NB4 (cell line): Measurements from ENCODE around the gene SLC7A6.

Experiments used
- POLR2A ChIP-seq: IDR thresholded peaks from 2 replicates; pipeline ENCODE4 v1.6.1; 2011; ENCODE audit warnings: mild to moderate bottlenecking; ENCODE audit not compliant: insufficient read length; ENCODE audit errors: extremely low read depth
- TF ChIP-seq, protein P1 (sequence below): IDR thresholded peaks from one replicate; pipeline ENCODE4 v1.5.1; 2012; ENCODE audit warnings: low read depth, low read length
- TF ChIP-seq, protein P2 (sequence below): IDR thresholded peaks from 2 replicates; pipeline ENCODE4 v1.6.1; 2011; ENCODE audit warnings: low read depth, low read length

- TF ChIP-seq POLR2A: no peak
- TF ChIP-seq, protein P1, sequence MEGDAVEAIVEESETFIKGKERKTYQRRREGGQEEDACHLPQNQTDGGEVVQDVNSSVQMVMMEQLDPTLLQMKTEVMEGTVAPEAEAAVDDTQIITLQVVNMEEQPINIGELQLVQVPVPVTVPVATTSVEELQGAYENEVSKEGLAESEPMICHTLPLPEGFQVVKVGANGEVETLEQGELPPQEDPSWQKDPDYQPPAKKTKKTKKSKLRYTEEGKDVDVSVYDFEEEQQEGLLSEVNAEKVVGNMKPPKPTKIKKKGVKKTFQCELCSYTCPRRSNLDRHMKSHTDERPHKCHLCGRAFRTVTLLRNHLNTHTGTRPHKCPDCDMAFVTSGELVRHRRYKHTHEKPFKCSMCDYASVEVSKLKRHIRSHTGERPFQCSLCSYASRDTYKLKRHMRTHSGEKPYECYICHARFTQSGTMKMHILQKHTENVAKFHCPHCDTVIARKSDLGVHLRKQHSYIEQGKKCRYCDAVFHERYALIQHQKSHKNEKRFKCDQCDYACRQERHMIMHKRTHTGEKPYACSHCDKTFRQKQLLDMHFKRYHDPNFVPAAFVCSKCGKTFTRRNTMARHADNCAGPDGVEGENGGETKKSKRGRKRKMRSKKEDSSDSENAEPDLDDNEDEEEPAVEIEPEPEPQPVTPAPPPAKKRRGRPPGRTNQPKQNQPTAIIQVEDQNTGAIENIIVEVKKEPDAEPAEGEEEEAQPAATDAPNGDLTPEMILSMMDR: no peak
- TF ChIP-seq, protein P2, sequence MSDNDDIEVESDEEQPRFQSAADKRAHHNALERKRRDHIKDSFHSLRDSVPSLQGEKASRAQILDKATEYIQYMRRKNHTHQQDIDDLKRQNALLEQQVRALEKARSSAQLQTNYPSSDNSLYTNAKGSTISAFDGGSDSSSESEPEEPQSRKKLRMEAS: no peak
Measured at GRCh38 chr16:68231384-68232136, 32.8 kb upstream of the SLC7A6 start.
